Peyer's patch (tissue), 4 donors: ENCODE measurements around the gene ZNF300. TPM values are rescaled to one million over a fixed set of nuclear protein-coding genes. Genes with fewer than 3 reads are reported as not detected.

Source experiments
- DNase-seq, 3 donors: peaks; one replicate each; pipeline ENCODE4 v3.0.0-alpha.2; 2017 to 2019
- H3K27ac ChIP-seq, 4 donors: fragments of 200-600 bp; sonication (generic); one replicate each; pipeline ENCODE4 v1.5.1; 2016 to 2019
- H3K27me3 ChIP-seq, 2 donors: fragments of 200-600 bp; sonication (generic); one replicate each; pipeline ENCODE4 v1.5.1; 2019
- H3K36me3 ChIP-seq, 3 donors: fragments of 200-600 bp; sonication (generic); one replicate each; pipeline ENCODE4 v1.5.1; 2016 to 2019
- H3K4me1 ChIP-seq, 4 donors: fragments of 200-600 bp; sonication (generic); one replicate each; pipeline ENCODE4 v1.5.1; 2016 to 2019
- H3K4me3 ChIP-seq, 4 donors: fragments of 200-600 bp; sonication (generic); 1 replicate in 3 of 4; 2 replicates in 1 of 4; pipeline ENCODE4 v1.5.1; 2016 to 2019; ENCODE audit warnings: mild to moderate bottlenecking in 1 of 4
- H3K9me3 ChIP-seq, 4 donors: fragments of 200-600 bp; sonication (generic); one replicate each; pipeline ENCODE4 v1.5.1; 2016 to 2019; ENCODE audit warnings: mild to moderate bottlenecking in 1 of 4
- POLR2A ChIP-seq, 2 donors: fragments of 450-650 bp; IDR thresholded peaks; one replicate each; pipeline ENCODE4 v1.5.1; 2017; ENCODE audit warnings: antibody characterized with exemption in 2 of 2, mild to moderate bottlenecking in 2 of 2, moderate library complexity in 2 of 2
- total RNA-seq, 4 donors: library from RNA; depleted of rRNA; stranded (reverse); fragments of >200 nt; gene quantifications; one replicate each; pipeline ENCODE4 v1.1.0, GENCODE V29; 2016
- TF ChIP-seq, protein P1 (sequence below), 6 experiments: fragments of 450-650 bp in 4 of 6; fragments of 200-600 bp in 2 of 6; sonication (generic) in 1 of 6; IDR thresholded peaks; one replicate each; pipeline ENCODE4 v1.5.1; 2017 to 2019; ENCODE audit warnings: antibody characterized with exemption in 6 of 6, mild to moderate bottlenecking in 3 of 6, moderate library complexity in 1 of 6

Gene ZNF300
- total RNA-seq, 4 donors from 2014 or later = 4.4 to 17.3 (median 8.5) TPM

- no peak for DNase-seq
Measured at GRCh38 chr5:150931368-150931965, 26.7 kb upstream of the ZNF300 start.

DNA sequence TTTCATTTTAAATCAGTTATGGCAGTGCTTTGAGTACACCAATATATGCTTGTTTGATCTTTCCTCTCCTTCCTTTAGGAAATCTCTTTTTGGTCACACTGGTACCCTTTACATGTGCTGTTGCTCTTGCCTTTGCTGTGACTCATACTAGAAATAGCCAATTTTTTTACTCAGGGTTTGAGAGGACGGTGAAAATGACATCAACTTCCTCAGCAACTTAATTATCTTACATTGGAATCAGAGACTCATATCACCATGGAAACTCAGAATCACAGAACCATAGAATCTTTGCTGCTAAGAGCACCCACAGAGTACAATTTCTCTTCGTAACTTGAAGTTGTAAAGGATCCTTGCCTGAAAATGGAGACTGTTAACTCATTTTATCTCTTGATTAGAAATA lies 13.8 kb upstream of the ZNF300 start:
- Histone ChIP-seq H3K4me3 (no peak overlapping the region), H3K27me3 (no peaks in the 10 kb centered on the region), H3K27ac (no peak overlapping the region), H3K9me3 (peaks cover 0 to 13% (median 0%) of the 10 kb centered on the region in 4 donors), H3K4me1 (no peaks in the 10 kb centered on the region), H3K36me3 (no peaks in the 10 kb centered on the region)
- TF ChIP-seq POLR2A (IDR thresholded peaks at IDR 0.05) = no peak
- TF ChIP-seq, protein P1, sequence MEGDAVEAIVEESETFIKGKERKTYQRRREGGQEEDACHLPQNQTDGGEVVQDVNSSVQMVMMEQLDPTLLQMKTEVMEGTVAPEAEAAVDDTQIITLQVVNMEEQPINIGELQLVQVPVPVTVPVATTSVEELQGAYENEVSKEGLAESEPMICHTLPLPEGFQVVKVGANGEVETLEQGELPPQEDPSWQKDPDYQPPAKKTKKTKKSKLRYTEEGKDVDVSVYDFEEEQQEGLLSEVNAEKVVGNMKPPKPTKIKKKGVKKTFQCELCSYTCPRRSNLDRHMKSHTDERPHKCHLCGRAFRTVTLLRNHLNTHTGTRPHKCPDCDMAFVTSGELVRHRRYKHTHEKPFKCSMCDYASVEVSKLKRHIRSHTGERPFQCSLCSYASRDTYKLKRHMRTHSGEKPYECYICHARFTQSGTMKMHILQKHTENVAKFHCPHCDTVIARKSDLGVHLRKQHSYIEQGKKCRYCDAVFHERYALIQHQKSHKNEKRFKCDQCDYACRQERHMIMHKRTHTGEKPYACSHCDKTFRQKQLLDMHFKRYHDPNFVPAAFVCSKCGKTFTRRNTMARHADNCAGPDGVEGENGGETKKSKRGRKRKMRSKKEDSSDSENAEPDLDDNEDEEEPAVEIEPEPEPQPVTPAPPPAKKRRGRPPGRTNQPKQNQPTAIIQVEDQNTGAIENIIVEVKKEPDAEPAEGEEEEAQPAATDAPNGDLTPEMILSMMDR (IDR thresholded peaks at IDR 0.05) = no peak
- no peak for DNase-seq

More at GRCh38 chr5:150931368-150931965, 26.7 kb upstream of the ZNF300 start:
- Histone ChIP-seq H3K4me3 (no peak overlapping the region), H3K27me3 (no peaks in the 10 kb centered on the region), H3K36me3 (peaks cover 0 to 4% (median 0%) of the 10 kb centered on the region in 3 donors), H3K4me1 (no peaks in the 10 kb centered on the region), H3K9me3 (peaks cover 0 to 88% (median 16%) of the 10 kb centered on the region in 4 donors), H3K27ac (no peak overlapping the region)
- TF ChIP-seq, protein P1 (IDR thresholded peaks at IDR 0.05) = no peak
- no peak for TF ChIP-seq POLR2A (IDR thresholded peaks at IDR 0.05)

GRCh38 chr5:150912312-150912814 lies 7.6 kb upstream of the ZNF300 start:
- Histone ChIP-seq H3K9me3 (peaks cover 0 to 29% (median 0%) of the 10 kb centered on the region in 4 donors), H3K36me3 (no peaks in the 10 kb centered on the region), H3K4me3 (no peak overlapping the region), H3K4me1 (no peaks in the 10 kb centered on the region), H3K27me3 (no peaks in the 10 kb centered on the region), H3K27ac (no peak overlapping the region)
- DNase-seq = no peak
- TF ChIP-seq, protein P1 (IDR thresholded peaks at IDR 0.05) = no peak
- TF ChIP-seq POLR2A (IDR thresholded peaks at IDR 0.05) = no peak

GRCh38 chr5:150905312-150905683 lies 518 bp upstream of the ZNF300 start:
- DNase-seq = no peak
- no peaks in the 10 kb centered on the region for H3K27me3 ChIP-seq
- peak overlapping the region; percentile 27 to 72 (median 44) for H3K4me3 ChIP-seq
- no peaks in the 10 kb centered on the region for H3K4me1 ChIP-seq
- H3K36me3 ChIP-seq = peaks cover 0 to 8% (median 0%) of the 10 kb centered on the region in 3 donors
- peaks cover 0 to 47% (median 8%) of the 10 kb centered on the region in 4 donors for H3K9me3 ChIP-seq
- peak overlapping the region in 3 of 4 donors; percentile 38 to 75 (median 62) for H3K27ac ChIP-seq
- TF ChIP-seq, protein P1 (IDR thresholded peaks at IDR 0.05) = no peak
- TF ChIP-seq POLR2A (IDR thresholded peaks at IDR 0.05) = no peak

GRCh38 chr5:150901446-150901845 lies 3.3 kb downstream of the ZNF300 start:
- no peaks in the 10 kb centered on the region for H3K4me1 ChIP-seq

More at GRCh38 chr5:150901446-150901845, 3.3 kb downstream of the ZNF300 start:
- Histone ChIP-seq H3K4me3 (no peak overlapping the region), H3K36me3 (peaks cover 0 to 33% (median 0%) of the 10 kb centered on the region in 3 donors), H3K9me3 (peaks cover 0 to 77% (median 9%) of the 10 kb centered on the region in 4 donors), H3K27ac (no peak overlapping the region), H3K27me3 (no peaks in the 10 kb centered on the region)
- no peak for DNase-seq
- TF ChIP-seq, protein P1 (IDR thresholded peaks at IDR 0.05) = no peak
- TF ChIP-seq POLR2A (IDR thresholded peaks at IDR 0.05) = no peak
